SK-N-SH treated with all-trans-retinoic acid at 6 μM for 48 hours (cell line): ENCODE measurements around the gene ATP8A1.

Source experiments
- ARNTL ChIP-seq: fragments of 450-650 bp; formaldehyde crosslinking; IDR thresholded peaks from 2 replicates; pipeline ENCODE4 v1.5.0; 2020; ENCODE audit warnings: low read depth, mild to moderate bottlenecking, moderate library complexity, borderline replicate concordance
- BACH2 ChIP-seq: fragments of 250-450 bp; sonication (Bioruptor Pico); IDR thresholded peaks from 2 replicates; pipeline ENCODE4 v1.9.0; 2021; ENCODE audit warnings: mild to moderate bottlenecking, borderline replicate concordance
- PPARA ChIP-seq: fragments of 250-450 bp; sonication (Bioruptor Pico); IDR thresholded peaks from 2 replicates; pipeline ENCODE4 v1.5.0; 2020; ENCODE audit warnings: mild to moderate bottlenecking, borderline replicate concordance
- SNAI2 ChIP-seq: fragments of 250-450 bp; sonication (Bioruptor Pico); IDR thresholded peaks from 2 replicates; pipeline ENCODE4 v1.5.0; 2020; ENCODE audit warnings: mild to moderate bottlenecking, moderate library complexity
- TCF4 ChIP-seq: fragments of 250-450 bp; sonication (Bioruptor Pico); IDR thresholded peaks from 2 replicates; pipeline ENCODE4 v1.8.0; 2021; ENCODE audit warnings: mild to moderate bottlenecking, moderate library complexity, borderline replicate concordance
- ZFP3 ChIP-seq: fragments of 250-450 bp; sonication (Bioruptor Pico); IDR thresholded peaks from 2 replicates; pipeline ENCODE4 v1.5.0; 2020; ENCODE audit warnings: mild to moderate bottlenecking, moderate library complexity
- TF ChIP-seq, protein P1 (sequence below): fragments of 250-450 bp; sonication (Bioruptor Pico); IDR thresholded peaks from 2 replicates; pipeline ENCODE4 v1.8.0; 2021; ENCODE audit warnings: low read depth, mild to moderate bottlenecking, moderate library complexity, borderline replicate concordance
- TF ChIP-seq, protein P2 (sequence below): fragments of 250-450 bp; sonication (Bioruptor Pico); IDR thresholded peaks from 2 replicates; pipeline ENCODE4 v1.8.0; 2020; ENCODE audit warnings: mild to moderate bottlenecking, moderate library complexity, borderline replicate concordance

DNA sequence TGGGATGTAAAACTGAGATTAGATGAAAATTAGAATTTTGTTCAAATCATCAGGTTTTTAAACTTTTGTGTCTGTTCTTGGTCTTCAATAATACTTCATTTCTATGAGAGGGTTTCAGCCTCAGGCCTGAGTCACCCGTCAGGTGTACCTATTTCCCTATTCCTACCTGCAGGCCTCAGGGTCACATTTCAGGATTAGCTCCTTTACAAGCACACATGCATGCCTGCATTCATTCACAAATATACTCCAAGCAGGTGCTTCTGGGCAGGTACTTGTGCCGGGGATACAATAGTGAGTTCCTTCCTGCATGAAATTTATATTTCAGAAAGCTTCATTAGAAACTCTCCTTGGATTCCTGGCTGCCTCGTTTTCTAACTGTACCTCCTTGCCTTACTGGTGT, 144.7 kb downstream of the ATP8A1 start:
- TF ChIP-seq, protein P1, sequence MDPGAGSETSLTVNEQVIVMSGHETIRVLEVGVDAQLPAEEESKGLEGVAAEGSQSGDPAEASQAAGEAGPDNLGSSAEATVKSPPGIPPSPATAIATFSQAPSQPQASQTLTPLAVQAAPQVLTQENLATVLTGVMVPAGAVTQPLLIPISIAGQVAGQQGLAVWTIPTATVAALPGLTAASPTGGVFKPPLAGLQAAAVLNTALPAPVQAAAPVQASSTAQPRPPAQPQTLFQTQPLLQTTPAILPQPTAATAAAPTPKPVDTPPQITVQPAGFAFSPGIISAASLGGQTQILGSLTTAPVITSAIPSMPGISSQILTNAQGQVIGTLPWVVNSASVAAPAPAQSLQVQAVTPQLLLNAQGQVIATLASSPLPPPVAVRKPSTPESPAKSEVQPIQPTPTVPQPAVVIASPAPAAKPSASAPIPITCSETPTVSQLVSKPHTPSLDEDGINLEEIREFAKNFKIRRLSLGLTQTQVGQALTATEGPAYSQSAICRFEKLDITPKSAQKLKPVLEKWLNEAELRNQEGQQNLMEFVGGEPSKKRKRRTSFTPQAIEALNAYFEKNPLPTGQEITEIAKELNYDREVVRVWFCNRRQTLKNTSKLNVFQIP (CRISPR knock-in tag) = no peak
- TF ChIP-seq PPARA (CRISPR knock-in tag) = no peak
- TF ChIP-seq TCF4 = no peak
- no peak for TF ChIP-seq ARNTL
- TF ChIP-seq BACH2 = no peak
- TF ChIP-seq, protein P2, sequence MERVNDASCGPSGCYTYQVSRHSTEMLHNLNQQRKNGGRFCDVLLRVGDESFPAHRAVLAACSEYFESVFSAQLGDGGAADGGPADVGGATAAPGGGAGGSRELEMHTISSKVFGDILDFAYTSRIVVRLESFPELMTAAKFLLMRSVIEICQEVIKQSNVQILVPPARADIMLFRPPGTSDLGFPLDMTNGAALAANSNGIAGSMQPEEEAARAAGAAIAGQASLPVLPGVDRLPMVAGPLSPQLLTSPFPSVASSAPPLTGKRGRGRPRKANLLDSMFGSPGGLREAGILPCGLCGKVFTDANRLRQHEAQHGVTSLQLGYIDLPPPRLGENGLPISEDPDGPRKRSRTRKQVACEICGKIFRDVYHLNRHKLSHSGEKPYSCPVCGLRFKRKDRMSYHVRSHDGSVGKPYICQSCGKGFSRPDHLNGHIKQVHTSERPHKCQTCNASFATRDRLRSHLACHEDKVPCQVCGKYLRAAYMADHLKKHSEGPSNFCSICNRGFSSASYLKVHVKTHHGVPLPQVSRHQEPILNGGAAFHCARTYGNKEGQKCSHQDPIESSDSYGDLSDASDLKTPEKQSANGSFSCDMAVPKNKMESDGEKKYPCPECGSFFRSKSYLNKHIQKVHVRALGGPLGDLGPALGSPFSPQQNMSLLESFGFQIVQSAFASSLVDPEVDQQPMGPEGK (CRISPR knock-in tag) = no peak
- TF ChIP-seq SNAI2 (CRISPR knock-in tag) = no peak
- no peak for TF ChIP-seq ZFP3 (CRISPR knock-in tag)
